NCI-H2029 (cell line): ENCODE data around the gene ALKBH7.
A peak's percentile ranks its signal among the peaks of the same experiment; 100 is the strongest.
"Not testable (repeated sequence)": the region's sequence is repeated elsewhere in the genome, so short reads cannot be mapped to it uniquely, and the experiment has no call there.

ENCODE experiments used
- DNase-seq: peaks from one replicate; lab custom pipeline; 2025; lab: John Stamatoyannopoulos, UW

ALKBH7 gene

GRCh38 chr19:6372594-6373095, at the start of gene ALKBH7:
Gene ALKBH7, plus strand, starts transcription at chr19:6372794. Its CDS starts 27 bp downstream, at chr19:6372821.
- DNase-seq: peak; percentile 100

GRCh38 chr19:6324757-6325156, 47.8 kb upstream of the ALKBH7 start:
- no peak for DNase-seq

GRCh38 chr19:6325614-6326013, 47.0 kb upstream of the ALKBH7 start:
- DNase-seq: no peak

GRCh38 chr19:6326815-6327214, 45.8 kb upstream of the ALKBH7 start:
- no peak for DNase-seq

- no peak for DNase-seq
Observed at GRCh38 chr19:6333439-6333838, 39.2 kb upstream of the ALKBH7 start, which contains the start of gene ACER1. Gene ACER1, minus strand, starts transcription at chr19:6333612. Its CDS starts 61 bp downstream, at chr19:6333551.

GRCh38 chr19:6334490-6335285, 37.9 kb upstream of the ALKBH7 start:
- no peak for DNase-seq

GRCh38 chr19:6340493-6341201, 31.9 kb upstream of the ALKBH7 start:
- DNase-seq: no peak

- DNase-seq: no peak
Observed at GRCh38 chr19:6343462-6343861, 29.1 kb upstream of the ALKBH7 start.

GRCh38 chr19:6349271-6349670, 23.3 kb upstream of the ALKBH7 start:
- DNase-seq: not testable (repeated sequence)

- no peak for DNase-seq
Observed at GRCh38 chr19:6350688-6351087, 21.9 kb upstream of the ALKBH7 start.

- no peak for DNase-seq
Observed at GRCh38 chr19:6352381-6353165, 20.0 kb upstream of the ALKBH7 start.

- DNase-seq: no peak
Observed at GRCh38 chr19:6354098-6354674, 18.4 kb upstream of the ALKBH7 start.

- DNase-seq: not testable (repeated sequence)
Observed at GRCh38 chr19:6355321-6356040, 17.1 kb upstream of the ALKBH7 start.

GRCh38 chr19:6357174-6357573, 15.4 kb upstream of the ALKBH7 start:
- no peak for DNase-seq

GRCh38 chr19:6358003-6358402, 14.6 kb upstream of the ALKBH7 start:
- no peak for DNase-seq

- no peak for DNase-seq
Observed at GRCh38 chr19:6359568-6360341, 12.8 kb upstream of the ALKBH7 start.

- not testable (repeated sequence) for DNase-seq
Observed at GRCh38 chr19:6360445-6360844, 12.1 kb upstream of the ALKBH7 start.

- not testable (repeated sequence) for DNase-seq
Observed at GRCh38 chr19:6360857-6361216, 11.8 kb upstream of the ALKBH7 start.

- DNase-seq: no peak
Observed at GRCh38 chr19:6362027-6362350, 10.6 kb upstream of the ALKBH7 start.

GRCh38 chr19:6362351-6362801, 10.2 kb upstream of the ALKBH7 start:
- no peak for DNase-seq

GRCh38 chr19:6364353-6364752, 8.2 kb upstream of the ALKBH7 start:
- no peak for DNase-seq
